Left lung (tissue), 10 donors: ENCODE measurements around the gene RAP1A. TPM values are rescaled to one million over a fixed set of nuclear protein-coding genes. Genes with fewer than 3 reads are reported as not detected.

Experiments used
- ATAC-seq: fragments of 200-7000 bp; cut with Tn5 transposase; one replicate; pipeline ENCODE4 v1.9.1; 2020; ENCODE audit warnings: moderate library complexity
- DNase-seq, 4 donors: peaks; one replicate each; pipeline ENCODE4 v3.0.0-alpha.2; 2013 to 2020
- H3K27ac ChIP-seq, 2 donors: fragments of 200-600 bp; sonication (generic) in 1 of 2; one replicate each; pipeline versions ENCODE4 v1.5.0 to v1.8.0; 2020 to 2021
- H3K27me3 ChIP-seq, 2 donors: fragments of 200-600 bp; sonication (generic) in 1 of 2; one replicate each; pipeline versions ENCODE4 v1.5.0 to v1.8.0; 2020 to 2021
- H3K36me3 ChIP-seq, 2 donors: fragments of 200-600 bp; sonication (generic) in 1 of 2; one replicate each; pipeline versions ENCODE4 v1.5.0 to v1.8.0; 2020 to 2021
- H3K4me1 ChIP-seq, 2 donors: fragments of 200-600 bp; one replicate each; pipeline ENCODE4 v1.8.0; 2021
- H3K4me3 ChIP-seq, 2 donors: fragments of 200-600 bp; sonication (generic) in 1 of 2; one replicate each; pipeline versions ENCODE4 v1.5.0 to v1.8.0; 2020 to 2021; ENCODE audit warnings: mild to moderate bottlenecking in 1 of 2
- H3K9me3 ChIP-seq, 2 donors: fragments of 200-600 bp; sonication (generic) in 1 of 2; one replicate each; pipeline versions ENCODE4 v1.5.0 to v1.8.0; 2020 to 2021
- CTCF ChIP-seq, 2 donors: fragments of 200-600 bp; sonication (generic) in 1 of 2; IDR thresholded peaks; one replicate each; pipeline versions ENCODE4 v1.5.0 to v1.8.0; 2021; ENCODE audit warnings: antibody characterized with exemption in 2 of 2
- intact Hi-C, 2 donors: fragments of 100-400 bp; cut with DNase I; formaldehyde crosslinking; loops; one replicate each; pipeline versions ENCODE4 v1.11.2 to v1.14.2; 2022
- polyA plus RNA-seq, 6 donors: library from polyadenylated mRNA; unstranded; fragments of 120-200 nt; gene quantifications; one replicate each; pipeline ENCODE4 v1.2.1, GENCODE V29; 2013; ENCODE audit not compliant: insufficient read length in 6 of 6
- total RNA-seq, 2 donors: library from RNA; stranded (reverse); fragmentation: NEBNext Ultra II Directional; extraction: Animal tissue kit (Norgen Biotek cat#: 25700); gene quantifications; one replicate each; pipeline ENCODE4 v1.2.1, GENCODE V29; 2021
- donor health status: DM: no; HTN: yes; CAD: no.
- donor health status: DM: no; HTN: no; CAD: no.

The RAP1A gene
- total and polyA plus RNA-seq, 8 donors: 68.2 to 121 (median 82.4) TPM

GRCh38 chr1:111734426-111734825 is 114.8 kb downstream of the RAP1A start:
- no peak for ATAC-seq
- Histone ChIP-seq H3K27me3 (no peaks in the 10 kb centered on the region), H3K9me3 (no peaks in the 10 kb centered on the region), H3K4me3 (no peak overlapping the region), H3K36me3 (no peaks in the 10 kb centered on the region), H3K4me1 (peaks cover 5 to 78% of the 10 kb centered on the region in 2 donors), H3K27ac (peak overlapping the region in 1 of 2 donors; percentile 94)
- no peak for DNase-seq
- TF ChIP-seq CTCF (IDR thresholded peaks at IDR 0.05): no peak
- intact Hi-C loops: no loop called here

GRCh38 chr1:111734856-111735255 is 115.3 kb downstream of the RAP1A start:
- H3K9me3 ChIP-seq: no peaks in the 10 kb centered on the region
- peaks cover 5 to 79% of the 10 kb centered on the region in 2 donors for H3K4me1 ChIP-seq
- peak overlapping the region in 1 of 2 donors; percentile 94 for H3K27ac ChIP-seq
- no peak for TF ChIP-seq CTCF (IDR thresholded peaks at IDR 0.05)
- H3K4me3 ChIP-seq: no peak overlapping the region
- intact Hi-C loops: no loop called here
- DNase-seq (no peak), ATAC-seq (no peak)
- no peaks in the 10 kb centered on the region for H3K36me3 ChIP-seq
- H3K27me3 ChIP-seq: peaks cover 0 to under 1% of the 10 kb centered on the region in 2 donors

- peaks cover 5 to 81% of the 10 kb centered on the region in 2 donors for H3K4me1 ChIP-seq
- no peak overlapping the region for H3K4me3 ChIP-seq
- H3K9me3 ChIP-seq: no peaks in the 10 kb centered on the region
- ATAC-seq (no peak), DNase-seq (no peak)
- intact Hi-C loops: no loop called here
- H3K27ac ChIP-seq: no peak overlapping the region
- peaks cover 0 to 5% of the 10 kb centered on the region in 2 donors for H3K27me3 ChIP-seq
- no peaks in the 10 kb centered on the region for H3K36me3 ChIP-seq
- no peak for TF ChIP-seq CTCF (IDR thresholded peaks at IDR 0.05)
Observed at GRCh38 chr1:111735321-111735720, 115.7 kb downstream of the RAP1A start.

GRCh38 chr1:111735858-111736544 is 116.4 kb downstream of the RAP1A start:
- no peak for ATAC-seq
- Histone ChIP-seq H3K36me3 (no peaks in the 10 kb centered on the region), H3K9me3 (no peaks in the 10 kb centered on the region), H3K27ac (peak overlapping the region in 1 of 2 donors; percentile 13), H3K4me1 (peaks cover 5 to 87% of the 10 kb centered on the region in 2 donors), H3K27me3 (peaks cover 0 to 12% of the 10 kb centered on the region in 2 donors), H3K4me3 (no peak overlapping the region)
- intact Hi-C loops: no loop called here
- DNase-seq: peak in 2 of 4 donors; percentile 57 to 82
- TF ChIP-seq CTCF (IDR thresholded peaks at IDR 0.05): no peak

GRCh38 chr1:111736548-111737215 is 117.1 kb downstream of the RAP1A start:
- DNase-seq: peak in 1 of 4 donors; percentile 73
- peak overlapping the region in 1 of 2 donors; percentile 73 for H3K4me3 ChIP-seq
- peak overlapping the region in 1 of 2 donors; percentile 13 for H3K27ac ChIP-seq
- H3K9me3 ChIP-seq: no peaks in the 10 kb centered on the region
- TF ChIP-seq CTCF (IDR thresholded peaks at IDR 0.05): no peak
- peaks cover 5 to 86% of the 10 kb centered on the region in 2 donors for H3K4me1 ChIP-seq
- ATAC-seq: no peak
- intact Hi-C loops: no loop called here
- H3K27me3 ChIP-seq: peaks cover 0 to 19% of the 10 kb centered on the region in 2 donors
- H3K36me3 ChIP-seq: no peaks in the 10 kb centered on the region
